ENCODE measurements around the gene CCDC30.
"Not testable (repeated sequence)": the region's sequence is repeated elsewhere in the genome, so short reads cannot be mapped to it uniquely, and the experiment has no call there.

The CCDC30 gene

DNA sequence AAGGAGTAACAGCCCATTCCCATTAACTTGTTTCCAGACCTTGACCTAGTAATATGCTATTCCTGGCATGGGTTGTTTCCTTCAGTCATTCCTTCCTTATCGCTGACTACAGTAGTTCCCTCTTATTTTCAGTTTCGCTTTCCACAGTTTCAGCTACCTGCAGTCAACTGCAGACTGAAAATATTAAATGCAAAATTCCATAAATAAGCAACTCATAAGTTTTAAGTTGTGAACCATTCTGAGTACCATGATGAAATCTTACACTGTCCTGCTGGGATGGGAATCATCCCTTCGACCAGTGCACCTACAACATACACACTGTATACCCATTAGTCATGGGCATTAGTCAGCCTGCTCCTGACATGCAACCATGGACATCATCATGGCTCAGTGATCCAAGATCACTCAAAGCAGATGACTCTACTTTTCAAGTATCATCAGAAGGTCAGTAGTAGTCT is 66.7 kb downstream of the CCDC30 start:
- DNase-seq (ENCODE audit: low read depth in 2 of 2) = peak in 1 of 2 donors; percentile 0

DNA sequence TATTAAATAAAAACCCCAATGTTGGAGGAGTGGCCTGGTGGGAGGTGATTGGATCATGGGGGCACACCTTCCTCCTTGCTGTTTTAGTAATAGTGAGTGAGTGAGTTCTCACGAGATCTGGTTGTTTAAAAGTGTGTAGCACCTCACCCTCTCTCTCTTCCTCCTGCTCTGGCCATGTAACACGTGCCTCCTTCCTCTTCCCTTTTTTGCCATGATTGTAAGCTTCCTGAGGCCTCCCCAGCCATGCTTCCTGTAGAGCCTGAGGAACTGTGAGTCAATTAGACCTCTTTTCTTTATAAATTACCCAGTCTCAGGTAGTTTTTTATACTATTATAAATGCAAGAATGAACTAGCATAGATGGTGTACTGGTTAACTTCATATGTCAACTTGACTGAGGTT is 68.0 kb downstream of the CCDC30 start:
- no peak for DNase-seq (ENCODE audit: low read depth in 2 of 2)

DNA sequence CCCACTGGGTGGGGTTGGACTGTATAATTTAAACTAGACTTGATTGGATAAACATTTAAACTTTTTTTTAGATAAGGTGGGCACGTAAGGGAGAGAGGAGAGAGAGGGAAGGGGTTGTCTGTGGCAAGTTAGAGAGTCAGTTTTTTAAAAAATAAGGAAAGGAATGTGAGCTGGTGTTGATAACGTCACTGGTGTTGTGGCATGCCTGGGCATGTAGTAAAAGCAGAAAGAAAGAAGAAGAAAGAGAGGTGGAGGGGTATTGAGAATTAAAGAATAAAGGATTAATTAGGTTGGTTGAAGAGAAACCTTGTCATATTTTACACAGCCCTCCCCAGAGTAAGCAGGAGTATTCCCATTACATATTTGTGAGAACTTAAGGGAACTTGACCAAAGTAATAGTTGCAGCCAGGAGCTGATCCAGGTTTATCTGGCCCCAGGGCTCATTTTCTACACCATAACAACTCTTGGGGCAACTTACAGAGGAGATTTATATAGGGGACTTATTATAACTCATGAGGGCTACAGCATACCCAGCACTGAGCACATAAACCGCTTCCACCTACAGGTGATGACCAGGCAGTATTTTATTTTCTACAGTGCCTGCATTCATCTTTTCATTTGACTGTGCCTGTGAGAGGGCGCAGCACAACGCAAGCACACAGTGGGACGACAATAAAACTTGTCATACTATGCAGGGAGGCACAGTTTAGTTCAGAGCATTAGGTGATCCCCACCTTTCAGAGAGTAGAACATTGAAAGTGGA is 70.2 kb downstream of the CCDC30 start:
- no peak for DNase-seq (ENCODE audit: low read depth in 2 of 2)

DNA sequence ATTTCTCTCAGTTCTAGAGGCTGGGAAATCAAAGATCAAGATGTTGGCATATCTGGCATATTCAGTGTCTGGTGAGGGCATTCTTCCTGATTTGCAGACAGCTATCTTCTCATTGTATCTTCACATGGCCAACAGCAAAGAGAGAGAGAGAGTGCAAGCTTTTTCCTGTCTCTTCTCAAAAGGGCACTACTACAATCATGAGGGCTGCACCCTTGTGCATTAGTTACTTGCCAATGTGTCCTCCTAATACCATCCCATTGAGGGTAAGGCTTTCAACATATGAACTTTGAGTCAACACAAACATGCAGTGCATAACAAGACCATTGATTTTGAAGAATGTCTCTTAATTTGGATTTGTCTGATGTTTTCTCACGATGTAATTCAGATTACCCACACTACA is 78.0 kb downstream of the CCDC30 start:
- DNase-seq (ENCODE audit: low read depth in 2 of 2) = no peak

DNA sequence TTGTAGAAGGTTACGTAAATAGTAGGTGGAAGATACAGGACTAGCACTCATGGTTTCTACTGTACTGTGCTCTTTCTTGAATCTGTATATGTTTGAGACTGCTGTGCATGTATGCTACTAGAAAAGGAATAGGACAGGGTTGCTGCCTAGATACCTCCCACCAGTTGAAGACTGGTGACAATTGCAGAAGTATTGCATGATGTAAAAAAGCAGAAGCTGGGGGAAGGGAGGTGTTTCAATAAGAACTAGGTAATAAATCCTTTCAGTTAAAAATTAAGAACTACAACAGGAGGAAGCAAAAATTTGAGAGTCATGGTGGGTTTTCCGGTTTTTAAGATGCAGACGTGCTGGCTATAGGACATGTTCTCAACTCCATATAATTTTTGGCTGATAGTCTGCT is 88.1 kb downstream of the CCDC30 start:
- no peak for DNase-seq (ENCODE audit: low read depth in 2 of 2)

DNA sequence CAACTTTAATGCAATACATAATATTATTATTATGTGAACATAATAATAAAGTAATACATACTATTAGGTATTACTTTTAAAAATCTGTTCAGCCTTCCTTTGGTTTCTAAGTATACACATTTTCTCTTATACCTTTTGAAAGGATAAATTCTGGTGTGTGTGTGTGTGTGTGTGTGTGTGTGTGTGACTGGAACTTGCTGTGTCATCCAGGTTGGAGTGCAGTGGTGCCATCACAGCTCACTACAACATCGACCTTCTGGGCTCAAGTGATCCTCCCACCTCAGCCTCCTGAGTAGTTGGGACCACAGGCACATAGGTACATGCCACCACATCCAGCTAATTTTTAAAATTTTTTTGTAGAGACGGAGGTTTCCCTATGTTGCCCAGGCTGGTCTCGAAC is 88.5 kb downstream of the CCDC30 start:
- no peak for DNase-seq (ENCODE audit: low read depth in 2 of 2)

DNA sequence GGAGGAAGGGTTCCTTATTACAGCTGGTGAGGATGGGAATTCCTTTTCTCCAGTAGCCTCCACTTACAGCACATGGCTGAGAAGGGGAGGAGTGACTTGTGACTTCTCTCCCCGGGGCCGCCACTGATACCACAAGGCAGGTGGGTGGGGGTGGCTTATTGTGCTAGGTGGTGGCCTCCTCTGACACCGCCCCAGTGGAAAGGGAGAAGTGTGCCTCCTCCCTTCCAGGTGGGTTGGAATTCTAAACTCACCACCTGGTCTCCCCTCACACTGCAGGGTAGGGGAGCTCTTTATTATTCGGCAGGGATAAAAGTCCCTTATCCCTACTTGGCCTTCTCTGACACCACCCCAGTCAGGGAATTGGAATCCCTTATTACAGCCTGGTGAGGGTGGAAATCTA is 89.5 kb downstream of the CCDC30 start:
- no peak for DNase-seq (ENCODE audit: low read depth in 2 of 2)

DNA sequence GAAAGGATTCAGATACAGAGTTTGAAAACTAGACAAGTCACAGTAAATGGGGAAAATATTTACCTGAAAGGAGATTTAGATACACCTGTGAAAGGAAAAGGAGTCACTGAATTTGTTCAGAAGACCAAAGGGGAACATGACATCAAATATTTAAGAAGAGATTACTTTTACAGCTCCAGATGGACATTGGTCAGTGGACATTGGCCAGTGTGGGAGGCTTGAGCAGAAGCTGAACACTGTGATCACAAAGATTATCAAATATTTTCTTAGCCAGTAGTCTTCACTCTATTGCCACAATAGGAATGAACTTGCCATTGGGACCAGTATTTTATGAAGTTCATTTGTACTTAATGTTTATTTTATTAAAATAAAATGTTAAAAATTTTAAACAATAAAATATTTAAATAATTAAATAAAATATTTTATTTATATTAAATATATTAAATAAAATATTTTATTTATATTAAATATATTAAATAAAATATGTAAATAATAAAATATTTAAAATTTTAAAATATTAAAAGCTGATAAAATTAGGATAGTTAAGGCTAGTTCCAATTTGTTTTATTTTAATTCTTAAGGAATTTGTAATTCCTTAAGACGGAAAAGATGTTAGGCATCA is 94.3 kb downstream of the CCDC30 start:
- DNase-seq (ENCODE audit: low read depth in 2 of 2) = no peak

DNA sequence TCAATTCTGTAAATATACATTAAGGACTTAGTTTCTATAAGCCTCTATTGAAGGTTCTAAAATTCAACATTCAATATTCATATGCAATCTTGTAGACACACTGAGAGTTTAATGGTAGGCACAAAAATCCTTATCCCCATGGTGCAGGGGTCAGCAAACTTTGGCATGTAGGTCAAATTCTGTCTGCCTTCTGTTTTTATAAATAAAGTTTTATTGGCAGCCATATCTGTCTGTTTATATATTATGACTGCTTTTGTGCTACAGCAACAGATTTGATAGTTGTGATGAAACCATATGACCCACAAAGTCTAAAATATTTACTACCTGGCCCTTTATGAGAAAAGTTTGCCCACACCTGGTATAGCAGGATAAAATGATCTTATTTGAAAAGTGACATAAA is 104.0 kb downstream of the CCDC30 start:
- DNase-seq (ENCODE audit: low read depth in 2 of 2) = no peak

DNA sequence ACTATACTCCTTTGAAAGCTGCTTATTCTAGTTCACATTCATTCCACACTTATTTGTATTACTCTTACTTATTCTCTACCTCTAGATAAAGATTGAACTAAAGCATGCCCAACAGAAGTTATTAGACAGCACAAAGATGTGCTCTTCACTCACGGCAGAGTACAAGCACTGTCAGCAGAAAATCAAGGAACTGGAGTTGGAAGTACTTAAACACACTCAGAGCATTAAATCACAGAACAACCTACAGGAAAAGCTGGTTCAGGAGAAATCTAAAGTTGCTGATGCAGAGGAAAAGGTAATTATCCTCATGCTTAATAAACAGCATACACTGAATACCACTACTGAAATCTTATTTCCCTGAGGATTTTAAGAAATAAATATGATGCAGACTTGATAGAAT is 113.8 kb downstream of the CCDC30 start:
- DNase-seq (ENCODE audit: low read depth in 2 of 2) = no peak

DNA sequence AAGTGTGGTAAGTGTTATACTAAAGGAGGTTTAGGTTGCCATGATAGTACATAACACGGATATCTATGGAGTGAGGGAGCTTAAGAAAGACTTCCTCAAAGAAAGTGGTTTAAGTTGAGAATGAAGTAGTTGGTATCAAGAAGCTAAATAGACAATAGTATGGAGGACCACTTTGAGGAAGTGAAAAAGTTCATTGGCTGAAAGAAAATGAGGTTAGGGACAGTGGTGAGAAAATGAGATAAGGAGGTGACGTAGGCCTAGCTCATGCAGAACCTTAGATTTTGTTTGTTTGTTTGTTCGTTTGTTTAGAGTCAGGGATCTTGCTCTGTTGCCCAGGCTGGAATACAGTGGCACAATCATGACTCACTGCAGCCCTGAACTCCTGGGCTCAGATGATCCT is 122.9 kb downstream of the CCDC30 start:
- no peak for DNase-seq (ENCODE audit: low read depth in 2 of 2)

DNA sequence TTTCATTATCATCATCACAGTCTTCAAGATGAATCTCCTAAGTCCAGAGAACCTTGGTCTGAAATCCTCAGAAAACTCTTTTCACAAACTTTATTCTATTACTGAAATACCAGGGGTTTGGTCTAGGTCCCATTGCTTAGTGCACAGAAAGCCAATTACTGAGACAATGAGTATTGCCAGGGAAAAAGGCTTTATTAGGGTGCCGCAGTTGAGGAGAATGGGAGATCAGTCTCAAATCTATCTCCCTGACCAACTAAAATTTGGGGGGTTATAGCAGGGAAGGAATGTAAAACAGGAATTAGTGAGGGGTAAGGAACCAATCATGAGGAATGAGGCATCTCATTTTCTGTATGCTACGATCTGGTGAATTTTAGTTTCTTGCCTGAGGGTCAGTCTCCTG is 124.7 kb downstream of the CCDC30 start:
- no peak for DNase-seq (ENCODE audit: low read depth in 2 of 2)

DNA sequence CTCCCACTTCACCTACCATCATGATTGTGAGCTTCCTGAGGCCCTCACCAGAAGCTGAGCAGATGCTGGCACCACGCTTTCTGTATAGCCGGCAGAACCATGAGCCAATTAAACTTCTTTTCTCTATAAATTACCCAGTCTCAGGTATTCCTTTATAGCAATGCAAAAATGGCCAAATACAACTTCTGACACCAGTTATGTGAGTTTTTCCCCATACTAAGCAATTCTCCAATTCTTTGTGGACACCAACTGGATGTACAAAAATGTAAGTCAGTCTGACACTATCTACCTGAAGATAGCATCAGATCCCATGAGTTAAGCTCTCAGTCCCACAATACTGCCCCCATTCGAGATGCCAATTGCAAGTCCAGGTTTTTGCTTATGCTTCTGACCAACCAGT is 129.7 kb downstream of the CCDC30 start:
- no peak for DNase-seq (ENCODE audit: low read depth in 2 of 2)

DNA sequence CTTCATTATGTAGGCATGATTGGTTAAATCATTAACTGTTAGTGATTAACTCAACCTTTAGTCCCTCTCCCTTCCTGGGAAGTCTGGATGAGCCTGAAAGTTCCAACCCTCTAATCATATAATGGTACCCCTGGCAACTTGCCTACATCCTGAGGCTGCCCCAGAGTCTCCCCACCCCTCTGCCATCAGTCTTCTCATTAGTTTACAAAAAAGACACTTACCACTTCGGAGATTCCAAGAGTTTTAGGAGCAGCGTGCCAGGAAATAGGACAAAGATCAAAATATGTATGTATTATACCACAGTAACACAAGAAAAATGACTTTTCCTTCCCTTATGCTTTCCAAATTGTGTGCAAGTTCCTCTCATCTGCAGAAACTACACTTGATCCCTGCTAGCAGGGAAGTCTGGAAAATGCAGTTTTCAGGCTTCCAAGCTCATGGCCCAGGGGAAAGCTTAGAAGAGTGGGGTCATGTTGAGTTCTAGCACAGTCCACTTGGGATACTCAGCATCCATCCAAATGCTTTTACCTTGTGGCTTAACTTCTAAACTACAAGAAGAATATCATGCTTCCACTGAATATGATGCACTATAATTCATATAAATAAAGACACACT is 130.5 kb downstream of the CCDC30 start:
- DNase-seq (ENCODE audit: low read depth in 2 of 2) = no peak

DNA sequence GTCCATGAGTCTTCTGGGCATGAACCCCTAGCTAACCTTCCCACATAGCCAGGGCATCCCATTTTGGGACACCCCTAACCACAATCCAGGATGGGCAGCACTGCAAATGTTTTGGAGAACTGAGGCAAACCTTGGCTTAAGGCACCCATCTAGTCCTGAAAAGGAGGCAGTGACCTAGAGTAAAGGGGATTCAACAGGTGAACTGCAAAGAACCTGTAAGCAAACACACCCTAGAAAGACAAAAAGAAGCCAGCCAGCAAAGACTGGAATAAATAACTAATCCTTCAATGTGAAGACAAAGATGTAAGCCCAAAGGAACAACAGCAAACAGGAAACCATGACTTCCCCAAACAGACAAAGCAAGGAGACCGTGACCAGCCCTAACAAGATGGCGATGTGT is 138.4 kb downstream of the CCDC30 start:
- no peak for DNase-seq (ENCODE audit: low read depth in 2 of 2)

DNA sequence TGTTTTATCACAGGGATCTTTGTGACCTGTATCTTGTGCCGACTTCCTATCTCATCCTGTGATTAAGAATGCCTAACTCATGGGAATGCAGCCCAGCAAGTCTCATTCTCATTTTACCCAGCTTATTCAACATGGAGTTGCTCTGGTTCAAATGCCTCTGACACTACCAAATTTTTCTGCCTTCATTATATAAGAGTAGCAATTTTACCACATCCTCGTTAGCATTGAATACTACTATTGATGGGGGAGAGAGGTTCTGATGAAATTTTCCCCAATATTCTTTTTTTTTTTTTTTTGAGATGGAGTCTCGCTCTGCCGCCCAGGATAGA is 150.7 kb downstream of the CCDC30 start:
- no peak for DNase-seq (ENCODE audit: low read depth in 2 of 2)

DNA sequence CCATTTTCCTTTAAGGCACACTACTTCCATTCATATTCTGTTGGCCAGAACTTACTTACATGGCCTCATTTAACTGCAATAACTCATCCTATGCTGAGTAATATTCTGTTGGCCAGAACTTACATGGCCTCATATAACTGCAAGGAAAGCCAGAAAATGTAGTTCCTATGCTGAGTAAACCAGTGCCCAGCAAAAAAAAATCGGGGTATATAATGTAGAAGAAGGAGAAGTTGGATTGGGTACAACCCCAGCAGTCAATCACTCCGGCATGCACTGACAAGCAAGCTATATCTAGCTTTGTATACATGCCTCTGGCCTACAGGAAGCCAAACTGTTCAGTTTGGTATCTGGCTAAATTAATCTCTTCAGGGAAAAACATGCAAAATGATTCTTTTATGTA is 155.8 kb downstream of the CCDC30 start:
- DNase-seq (ENCODE audit: low read depth in 2 of 2) = no peak

DNA sequence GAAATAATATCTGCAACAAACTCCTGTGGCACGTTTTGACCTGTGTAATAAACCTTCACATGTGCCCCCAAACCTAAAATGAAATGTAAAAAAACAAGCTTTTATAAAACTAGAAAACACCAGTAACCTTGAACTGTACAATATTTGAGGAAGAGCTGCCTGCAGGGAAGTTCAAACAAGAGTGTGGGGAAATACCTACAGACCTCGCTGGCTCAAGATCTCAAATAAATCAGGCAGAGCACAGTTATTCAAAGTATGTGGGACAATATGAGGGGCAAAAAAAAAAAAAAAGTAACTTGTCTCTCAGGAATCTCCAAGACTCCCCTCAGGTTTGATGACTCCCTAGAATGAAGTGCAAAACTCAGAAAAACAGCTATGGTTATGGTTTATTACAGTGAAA is 157.2 kb downstream of the CCDC30 start:
- DNase-seq (ENCODE audit: low read depth in 2 of 2) = no peak

DNA sequence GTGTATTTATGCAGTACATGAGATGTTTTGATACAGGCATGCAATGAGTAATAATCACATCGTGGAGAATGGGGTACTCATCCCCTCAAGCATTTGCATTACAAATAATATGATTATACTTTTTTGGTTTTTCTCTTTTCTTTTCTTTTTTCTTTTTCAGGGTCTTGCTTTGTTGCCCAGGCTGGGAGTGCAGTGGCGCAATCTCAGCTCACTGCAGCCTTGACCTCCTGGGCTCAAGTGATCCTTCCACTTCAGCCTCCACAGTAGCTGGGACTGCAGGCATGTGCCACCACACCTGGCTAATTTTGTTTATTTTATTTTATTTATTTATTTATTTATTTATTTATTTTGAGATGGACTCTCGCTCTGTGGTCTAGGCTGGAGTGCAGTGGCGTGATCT is 158.1 kb downstream of the CCDC30 start:
- DNase-seq (ENCODE audit: low read depth in 2 of 2) = not testable (repeated sequence)

DNA sequence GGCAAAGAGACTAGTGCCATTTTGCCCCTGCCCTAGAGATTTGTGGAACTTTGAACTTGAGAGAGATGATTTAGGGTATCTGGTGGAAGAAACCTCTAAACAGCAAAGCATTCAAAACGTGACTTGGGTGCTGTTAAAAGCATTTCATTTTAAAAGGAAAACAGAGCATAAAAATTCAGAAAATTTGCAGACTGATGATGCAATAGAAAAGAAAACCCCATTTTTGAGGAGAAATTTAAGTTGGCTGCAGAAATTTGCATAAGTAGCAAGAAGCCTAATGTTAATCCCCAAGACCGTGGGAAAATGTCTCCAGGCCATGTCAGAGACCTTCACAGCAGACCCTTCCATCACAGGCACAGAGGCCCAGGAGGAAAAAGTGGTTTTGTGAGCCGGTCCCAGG is 164.1 kb downstream of the CCDC30 start:
- not testable (repeated sequence) for DNase-seq (ENCODE audit: low read depth in 2 of 2)

DNA sequence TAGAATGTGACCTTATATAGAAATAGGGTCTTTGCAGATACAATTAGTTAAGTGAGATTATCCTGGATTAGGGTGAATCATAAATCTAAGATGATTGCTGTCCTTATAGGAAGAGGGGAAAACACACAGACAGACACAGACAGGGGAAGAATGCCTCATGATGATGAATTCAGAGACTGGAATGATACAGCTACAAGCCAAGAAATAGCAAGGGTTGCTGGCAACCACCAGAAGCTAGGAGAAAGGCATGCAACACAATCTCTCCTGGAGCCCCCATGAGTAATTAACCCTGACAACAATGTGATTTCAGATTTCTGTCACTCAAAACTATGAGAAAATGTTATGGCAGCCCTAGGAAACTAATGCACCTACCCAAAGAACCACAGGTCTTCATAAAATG is 176.0 kb downstream of the CCDC30 start:
- DNase-seq (ENCODE audit: low read depth in 2 of 2) = no peak

DNA sequence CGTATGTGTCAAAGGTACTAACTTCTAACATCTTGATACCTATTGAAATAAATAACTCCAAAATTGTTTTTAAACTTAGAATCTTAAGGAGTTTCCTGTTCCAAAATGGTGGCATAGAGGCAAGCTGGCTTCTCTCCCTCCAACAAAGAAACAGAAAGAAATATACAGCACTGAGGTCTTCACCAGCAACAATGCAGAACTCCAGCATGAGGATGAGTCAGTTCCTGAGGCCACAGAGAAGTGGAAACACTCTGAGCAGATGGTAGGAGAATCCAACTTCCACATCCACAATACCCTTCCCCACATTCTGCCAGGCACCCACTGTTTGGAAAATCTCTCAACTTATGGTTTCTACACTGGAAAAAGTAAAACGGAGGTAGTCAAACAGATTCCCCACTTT is 183.0 kb downstream of the CCDC30 start:
- no peak for DNase-seq (ENCODE audit: low read depth in 2 of 2)

DNA sequence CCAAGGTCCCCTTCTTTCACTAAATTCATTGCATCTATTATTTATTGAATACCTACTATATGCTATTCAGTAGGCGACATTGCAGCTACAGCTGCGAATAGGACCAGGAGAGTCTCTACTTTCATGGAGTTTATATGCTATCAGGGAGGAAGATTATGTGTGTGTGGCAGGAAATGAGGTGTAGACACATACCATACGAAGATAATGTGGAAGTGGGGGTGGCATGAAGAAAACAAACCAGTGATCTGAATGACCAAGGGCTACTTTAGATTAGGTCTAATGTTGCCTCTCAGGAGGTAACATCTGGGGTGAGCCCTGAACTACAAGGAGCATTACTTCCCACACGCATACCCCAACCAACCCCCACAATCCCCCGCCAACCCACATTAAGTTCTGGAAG is 194.1 kb downstream of the CCDC30 start:
- no peak for DNase-seq (ENCODE audit: low read depth in 2 of 2)
